OCI-LY1 (cell line): ENCODE data around the gene DIP2C.

Experiments used
- CTCF ChIP-seq: fragments of 200-600 bp; sonication (generic), shearing (Covaris generic); IDR thresholded peaks from 2 replicates; pipeline ENCODE4 v1.5.1; 2017; ENCODE audit warnings: mild to moderate bottlenecking, antibody characterized with exemption, low read length, moderate library complexity, mixed read lengths
- EZH2 ChIP-seq: fragments of 200-600 bp; sonication (generic), shearing (Covaris generic); IDR thresholded peaks from 2 replicates; pipeline ENCODE4 v1.8.0; 2017; ENCODE audit warnings: borderline replicate concordance, mixed run types, mild to moderate bottlenecking, antibody characterized with exemption, low read length, moderate library complexity, mixed read lengths

DNA sequence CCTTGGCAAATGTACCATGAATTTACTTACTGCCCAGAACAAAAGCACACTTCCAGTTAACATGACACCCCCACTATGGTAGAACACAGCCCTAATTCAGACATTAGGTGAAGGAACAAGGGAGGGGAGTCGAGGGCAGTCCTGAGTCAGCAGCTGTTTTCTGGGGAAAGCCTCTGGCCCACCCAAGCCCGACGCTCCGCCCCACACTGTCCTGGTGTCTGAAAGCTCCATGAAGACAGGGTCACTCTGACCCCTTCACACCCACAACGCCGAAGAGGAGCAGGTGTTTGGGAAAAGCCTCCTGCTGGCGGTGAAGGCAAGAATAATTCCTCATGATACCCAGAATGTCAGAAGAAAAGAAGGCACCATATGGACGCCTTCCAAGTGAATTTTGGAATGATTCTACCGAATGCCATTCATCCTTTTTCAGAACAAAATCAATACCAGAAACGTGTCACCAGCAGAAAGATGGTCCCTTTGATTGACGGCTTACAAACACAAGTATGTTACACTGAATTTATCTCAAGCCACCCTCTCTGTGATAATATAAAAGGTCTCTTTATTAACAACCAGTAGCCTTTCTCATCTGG is 172.1 kb downstream of the DIP2C start:
- no peak for TF ChIP-seq CTCF
- no peak for TF ChIP-seq EZH2
